Mammary epithelial cell (primary cell): ENCODE data around the gene BRCA1.

Experiments
- CTCF ChIP-seq, 2 donors: IDR thresholded peaks in 1 of 2; conservative IDR thresholded peaks in 1 of 2; 2 replicates each; pipeline ENCODE4 v1.5.1; 2011 to 2012; ENCODE audit warnings: inconsistent platforms in 2 of 2, low read length in 2 of 2, mild to moderate bottlenecking in 2 of 2, control low read depth in 1 of 2, low read depth in 1 of 2; ENCODE audit not compliant: insufficient read depth in 1 of 2; ENCODE audit errors: extremely low read depth in 1 of 2
- EZH2 ChIP-seq: IDR thresholded peaks from 2 replicates; pipeline ENCODE4 v1.6.1; 2012; ENCODE audit warnings: low read length, inconsistent platforms, borderline replicate concordance

- TF ChIP-seq CTCF (conservative IDR thresholded peaks at IDR 0.05 in 1 of 2, IDR thresholded peaks at IDR 0.05 in 1 of 2; ENCODE audit: extremely low read depth in 1 of 2, insufficient read depth in 1 of 2, low read depth in 1 of 2, low read length in 2 of 2) (no peak), EZH2 (no peak)
These were observed 93.5 kb downstream of the BRCA1 start for GRCh38 chr17:43031666-43032065.
